ENCODE measurements around the gene ELAC1.

DNA sequence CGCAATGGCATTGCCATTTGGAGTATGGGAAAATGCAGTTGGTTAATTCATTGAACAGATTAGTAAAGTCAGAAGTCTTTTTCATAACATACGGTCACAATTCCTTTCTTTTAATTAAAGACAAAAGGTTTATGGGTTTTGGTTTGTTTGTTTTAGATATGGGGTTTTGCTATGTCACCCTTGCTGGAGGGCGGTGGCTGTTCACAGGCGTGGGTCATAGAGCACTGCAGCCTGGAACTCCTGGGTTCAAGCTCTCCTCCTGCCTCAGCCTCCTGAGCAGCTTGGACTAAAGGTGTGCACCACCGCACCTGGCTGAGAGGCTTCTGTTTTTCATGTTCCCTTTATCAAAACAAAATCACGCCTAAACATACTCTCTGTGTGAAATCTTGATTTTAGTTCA, 18.7 kb upstream of the ELAC1 start:
- TF ChIP-seq POLR2AphosphoS5 (IDR thresholded peaks at IDR 0.05; ENCODE audit: low read depth) (no peak), GABPA (IDR thresholded peaks at IDR 0.05; ENCODE audit: low read depth) (no peak)
- TF ChIP-seq, protein P1, sequence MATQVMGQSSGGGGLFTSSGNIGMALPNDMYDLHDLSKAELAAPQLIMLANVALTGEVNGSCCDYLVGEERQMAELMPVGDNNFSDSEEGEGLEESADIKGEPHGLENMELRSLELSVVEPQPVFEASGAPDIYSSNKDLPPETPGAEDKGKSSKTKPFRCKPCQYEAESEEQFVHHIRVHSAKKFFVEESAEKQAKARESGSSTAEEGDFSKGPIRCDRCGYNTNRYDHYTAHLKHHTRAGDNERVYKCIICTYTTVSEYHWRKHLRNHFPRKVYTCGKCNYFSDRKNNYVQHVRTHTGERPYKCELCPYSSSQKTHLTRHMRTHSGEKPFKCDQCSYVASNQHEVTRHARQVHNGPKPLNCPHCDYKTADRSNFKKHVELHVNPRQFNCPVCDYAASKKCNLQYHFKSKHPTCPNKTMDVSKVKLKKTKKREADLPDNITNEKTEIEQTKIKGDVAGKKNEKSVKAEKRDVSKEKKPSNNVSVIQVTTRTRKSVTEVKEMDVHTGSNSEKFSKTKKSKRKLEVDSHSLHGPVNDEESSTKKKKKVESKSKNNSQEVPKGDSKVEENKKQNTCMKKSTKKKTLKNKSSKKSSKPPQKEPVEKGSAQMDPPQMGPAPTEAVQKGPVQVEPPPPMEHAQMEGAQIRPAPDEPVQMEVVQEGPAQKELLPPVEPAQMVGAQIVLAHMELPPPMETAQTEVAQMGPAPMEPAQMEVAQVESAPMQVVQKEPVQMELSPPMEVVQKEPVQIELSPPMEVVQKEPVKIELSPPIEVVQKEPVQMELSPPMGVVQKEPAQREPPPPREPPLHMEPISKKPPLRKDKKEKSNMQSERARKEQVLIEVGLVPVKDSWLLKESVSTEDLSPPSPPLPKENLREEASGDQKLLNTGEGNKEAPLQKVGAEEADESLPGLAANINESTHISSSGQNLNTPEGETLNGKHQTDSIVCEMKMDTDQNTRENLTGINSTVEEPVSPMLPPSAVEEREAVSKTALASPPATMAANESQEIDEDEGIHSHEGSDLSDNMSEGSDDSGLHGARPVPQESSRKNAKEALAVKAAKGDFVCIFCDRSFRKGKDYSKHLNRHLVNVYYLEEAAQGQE (IDR thresholded peaks at IDR 0.05; ENCODE audit: insufficient replicate concordance, low read depth): no peak
- TF ChIP-seq, protein P2, sequence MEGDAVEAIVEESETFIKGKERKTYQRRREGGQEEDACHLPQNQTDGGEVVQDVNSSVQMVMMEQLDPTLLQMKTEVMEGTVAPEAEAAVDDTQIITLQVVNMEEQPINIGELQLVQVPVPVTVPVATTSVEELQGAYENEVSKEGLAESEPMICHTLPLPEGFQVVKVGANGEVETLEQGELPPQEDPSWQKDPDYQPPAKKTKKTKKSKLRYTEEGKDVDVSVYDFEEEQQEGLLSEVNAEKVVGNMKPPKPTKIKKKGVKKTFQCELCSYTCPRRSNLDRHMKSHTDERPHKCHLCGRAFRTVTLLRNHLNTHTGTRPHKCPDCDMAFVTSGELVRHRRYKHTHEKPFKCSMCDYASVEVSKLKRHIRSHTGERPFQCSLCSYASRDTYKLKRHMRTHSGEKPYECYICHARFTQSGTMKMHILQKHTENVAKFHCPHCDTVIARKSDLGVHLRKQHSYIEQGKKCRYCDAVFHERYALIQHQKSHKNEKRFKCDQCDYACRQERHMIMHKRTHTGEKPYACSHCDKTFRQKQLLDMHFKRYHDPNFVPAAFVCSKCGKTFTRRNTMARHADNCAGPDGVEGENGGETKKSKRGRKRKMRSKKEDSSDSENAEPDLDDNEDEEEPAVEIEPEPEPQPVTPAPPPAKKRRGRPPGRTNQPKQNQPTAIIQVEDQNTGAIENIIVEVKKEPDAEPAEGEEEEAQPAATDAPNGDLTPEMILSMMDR (IDR thresholded peaks at IDR 0.05; ENCODE audit: insufficient read depth, low read length): no peak

Data from HL-60 (cell line).